Liver (tissue), 3 donors: Measurements from ENCODE around the gene CDT1.

Source experiments
- EGR1 ChIP-seq, 2 donors: IDR thresholded peaks; 2 replicates each; pipeline ENCODE4 v1.6.1; 2016 to 2018; ENCODE audit warnings: antibody characterized with exemption in 2 of 2, low read depth in 2 of 2
- GABPA ChIP-seq, 2 donors: IDR thresholded peaks in 1 of 2; conservative IDR thresholded peaks in 1 of 2; 2 replicates each; pipeline ENCODE4 v1.6.1; 2016; ENCODE audit warnings: antibody characterized with exemption in 2 of 2, mild to moderate bottlenecking in 1 of 2, moderate library complexity in 1 of 2
- HNF4A ChIP-seq, 2 donors: conservative IDR thresholded peaks; 2 replicates each; pipeline ENCODE4 v1.6.1; 2016; ENCODE audit warnings: antibody characterized with exemption in 2 of 2, mild to moderate bottlenecking in 2 of 2
- JUND ChIP-seq, 2 donors: IDR thresholded peaks; 2 replicates each; pipeline ENCODE4 v1.6.1; 2016; ENCODE audit warnings: antibody characterized with exemption in 2 of 2
- RAD21 ChIP-seq, 2 donors: IDR thresholded peaks; 2 replicates each; pipeline ENCODE4 v1.6.1; 2016; ENCODE audit warnings: antibody characterized with exemption in 2 of 2, mild to moderate bottlenecking in 2 of 2
- RXRA ChIP-seq, 2 donors: IDR thresholded peaks; 2 replicates each; pipeline ENCODE4 v1.6.1; 2017 to 2018; ENCODE audit warnings: antibody characterized with exemption in 2 of 2, mild to moderate bottlenecking in 1 of 2
- SP1 ChIP-seq: IDR thresholded peaks from 2 replicates; pipeline ENCODE4 v1.6.1; 2018; ENCODE audit warnings: antibody characterized with exemption, mild to moderate bottlenecking
- TAF1 ChIP-seq: conservative IDR thresholded peaks from 2 replicates; pipeline ENCODE4 v1.6.1; 2016; ENCODE audit warnings: antibody characterized with exemption, mild to moderate bottlenecking
- YY1 ChIP-seq: IDR thresholded peaks from 2 replicates; pipeline ENCODE4 v1.6.1; 2016; ENCODE audit warnings: antibody characterized with exemption, mild to moderate bottlenecking
- TF ChIP-seq, protein P1 (sequence below): IDR thresholded peaks from 2 replicates; pipeline ENCODE4 v1.6.1; 2016; ENCODE audit warnings: antibody characterized with exemption
- TF ChIP-seq, protein P2 (sequence below): fragments of 150-350 bp; IDR thresholded peaks from 2 replicates; pipeline ENCODE4 v1.5.1; 2017; ENCODE audit warnings: improper control_type of control experiment, low read depth, low read length; ENCODE audit not compliant: missing input control
- TF ChIP-seq, protein P3 (sequence below): IDR thresholded peaks from 2 replicates; pipeline ENCODE4 v1.6.1; 2016; ENCODE audit warnings: antibody characterized with exemption, mild to moderate bottlenecking
- donor health status: healthy.
- donor health status: healthy.

DNA sequence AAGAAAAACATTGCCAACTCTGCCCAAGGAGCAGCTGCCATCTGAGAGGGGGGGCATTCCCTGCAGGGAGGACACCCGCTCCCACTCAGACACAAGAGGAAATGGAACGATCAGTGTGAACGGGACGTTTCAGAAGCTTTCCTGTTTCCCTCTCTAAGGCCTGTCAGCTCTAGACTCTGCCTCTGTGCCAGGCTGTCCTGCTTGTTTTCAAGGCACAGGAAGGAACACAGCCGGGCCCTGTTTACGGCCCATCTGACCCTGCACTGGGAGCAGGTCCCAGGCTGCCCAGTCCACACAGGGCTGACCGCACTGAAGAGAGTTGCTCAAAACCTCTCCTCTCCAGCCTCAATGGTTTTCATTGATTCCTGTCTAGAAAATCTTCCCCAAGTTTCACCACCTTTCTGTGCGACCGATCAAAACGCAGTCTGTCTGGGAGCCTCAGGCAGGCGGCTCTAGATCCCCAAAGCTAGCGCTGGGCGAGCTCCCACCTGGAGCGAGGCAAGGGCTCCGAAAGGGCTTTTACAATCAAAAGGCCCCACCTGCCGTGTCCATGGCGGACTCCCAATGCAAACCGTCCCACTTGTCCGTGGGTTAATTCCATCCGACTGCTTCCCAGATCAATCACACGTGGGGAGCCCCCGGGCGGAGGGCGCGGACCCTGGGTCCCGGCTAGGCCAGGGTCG is 20.1 kb upstream of the CDT1 start:
- TF ChIP-seq, protein P1, sequence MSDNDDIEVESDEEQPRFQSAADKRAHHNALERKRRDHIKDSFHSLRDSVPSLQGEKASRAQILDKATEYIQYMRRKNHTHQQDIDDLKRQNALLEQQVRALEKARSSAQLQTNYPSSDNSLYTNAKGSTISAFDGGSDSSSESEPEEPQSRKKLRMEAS, result no peak
- TF ChIP-seq YY1 (no peak), JUND (IDR thresholded peaks at IDR 0.05) (no peak), RXRA (IDR thresholded peaks at IDR 0.05) (peak in 1 of 2 donors; percentile 30), GABPA (IDR thresholded peaks at IDR 0.05 in 1 of 2, conservative IDR thresholded peaks at IDR 0.05 in 1 of 2) (peak in 1 of 2 donors; percentile 21), TAF1 (no peak), SP1 (no peak), EGR1 (IDR thresholded peaks at IDR 0.05; ENCODE audit: low read depth in 2 of 2) (no peak), RAD21 (IDR thresholded peaks at IDR 0.05) (peak in 1 of 2 donors; percentile 20), HNF4A (conservative IDR thresholded peaks at IDR 0.05) (peak in 1 of 2 donors; percentile 35)
- TF ChIP-seq, protein P2, sequence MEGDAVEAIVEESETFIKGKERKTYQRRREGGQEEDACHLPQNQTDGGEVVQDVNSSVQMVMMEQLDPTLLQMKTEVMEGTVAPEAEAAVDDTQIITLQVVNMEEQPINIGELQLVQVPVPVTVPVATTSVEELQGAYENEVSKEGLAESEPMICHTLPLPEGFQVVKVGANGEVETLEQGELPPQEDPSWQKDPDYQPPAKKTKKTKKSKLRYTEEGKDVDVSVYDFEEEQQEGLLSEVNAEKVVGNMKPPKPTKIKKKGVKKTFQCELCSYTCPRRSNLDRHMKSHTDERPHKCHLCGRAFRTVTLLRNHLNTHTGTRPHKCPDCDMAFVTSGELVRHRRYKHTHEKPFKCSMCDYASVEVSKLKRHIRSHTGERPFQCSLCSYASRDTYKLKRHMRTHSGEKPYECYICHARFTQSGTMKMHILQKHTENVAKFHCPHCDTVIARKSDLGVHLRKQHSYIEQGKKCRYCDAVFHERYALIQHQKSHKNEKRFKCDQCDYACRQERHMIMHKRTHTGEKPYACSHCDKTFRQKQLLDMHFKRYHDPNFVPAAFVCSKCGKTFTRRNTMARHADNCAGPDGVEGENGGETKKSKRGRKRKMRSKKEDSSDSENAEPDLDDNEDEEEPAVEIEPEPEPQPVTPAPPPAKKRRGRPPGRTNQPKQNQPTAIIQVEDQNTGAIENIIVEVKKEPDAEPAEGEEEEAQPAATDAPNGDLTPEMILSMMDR, result no peak
- TF ChIP-seq, protein P3, sequence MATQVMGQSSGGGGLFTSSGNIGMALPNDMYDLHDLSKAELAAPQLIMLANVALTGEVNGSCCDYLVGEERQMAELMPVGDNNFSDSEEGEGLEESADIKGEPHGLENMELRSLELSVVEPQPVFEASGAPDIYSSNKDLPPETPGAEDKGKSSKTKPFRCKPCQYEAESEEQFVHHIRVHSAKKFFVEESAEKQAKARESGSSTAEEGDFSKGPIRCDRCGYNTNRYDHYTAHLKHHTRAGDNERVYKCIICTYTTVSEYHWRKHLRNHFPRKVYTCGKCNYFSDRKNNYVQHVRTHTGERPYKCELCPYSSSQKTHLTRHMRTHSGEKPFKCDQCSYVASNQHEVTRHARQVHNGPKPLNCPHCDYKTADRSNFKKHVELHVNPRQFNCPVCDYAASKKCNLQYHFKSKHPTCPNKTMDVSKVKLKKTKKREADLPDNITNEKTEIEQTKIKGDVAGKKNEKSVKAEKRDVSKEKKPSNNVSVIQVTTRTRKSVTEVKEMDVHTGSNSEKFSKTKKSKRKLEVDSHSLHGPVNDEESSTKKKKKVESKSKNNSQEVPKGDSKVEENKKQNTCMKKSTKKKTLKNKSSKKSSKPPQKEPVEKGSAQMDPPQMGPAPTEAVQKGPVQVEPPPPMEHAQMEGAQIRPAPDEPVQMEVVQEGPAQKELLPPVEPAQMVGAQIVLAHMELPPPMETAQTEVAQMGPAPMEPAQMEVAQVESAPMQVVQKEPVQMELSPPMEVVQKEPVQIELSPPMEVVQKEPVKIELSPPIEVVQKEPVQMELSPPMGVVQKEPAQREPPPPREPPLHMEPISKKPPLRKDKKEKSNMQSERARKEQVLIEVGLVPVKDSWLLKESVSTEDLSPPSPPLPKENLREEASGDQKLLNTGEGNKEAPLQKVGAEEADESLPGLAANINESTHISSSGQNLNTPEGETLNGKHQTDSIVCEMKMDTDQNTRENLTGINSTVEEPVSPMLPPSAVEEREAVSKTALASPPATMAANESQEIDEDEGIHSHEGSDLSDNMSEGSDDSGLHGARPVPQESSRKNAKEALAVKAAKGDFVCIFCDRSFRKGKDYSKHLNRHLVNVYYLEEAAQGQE, result no peak
